Vagina (tissue), 2 donors: ENCODE results near the gene MTMR8. TPM values are rescaled to one million over a fixed set of nuclear protein-coding genes. Genes with fewer than 3 reads are reported as not detected.

ENCODE experiments used
- DNase-seq, 2 donors: peaks; one replicate each; pipeline ENCODE4 v3.0.0-alpha.2; 2017; ENCODE audit errors: extremely low spot score in 2 of 2
- H3K27ac ChIP-seq: fragments of 200-600 bp; sonication (generic); one replicate; pipeline ENCODE4 v1.5.1; 2019
- H3K27me3 ChIP-seq: fragments of 200-600 bp; sonication (generic); one replicate; pipeline ENCODE4 v1.5.1; 2019
- H3K36me3 ChIP-seq, 2 donors: fragments of 200-600 bp; sonication (generic); one replicate each; pipeline ENCODE4 v1.5.1; 2017 to 2019
- H3K4me1 ChIP-seq: fragments of 200-600 bp; sonication (generic); one replicate; pipeline ENCODE4 v1.5.1; 2019
- H3K4me3 ChIP-seq, 2 donors: fragments of 200-600 bp; sonication (generic); 1 replicate in 1 of 2; 2 replicates in 1 of 2; pipeline ENCODE4 v1.5.1; 2016 to 2019
- H3K9me3 ChIP-seq: fragments of 200-600 bp; sonication (generic); one replicate; pipeline ENCODE4 v1.5.1; 2019
- CTCF ChIP-seq, 3 experiments: fragments of 450-650 bp in 2 of 3; fragments of 200-600 bp in 1 of 3; sonication (generic) in 1 of 3; IDR thresholded peaks; one replicate each; pipeline ENCODE4 v1.5.1; 2017 to 2019; ENCODE audit warnings: antibody characterized with exemption in 3 of 3, mild to moderate bottlenecking in 2 of 3, moderate library complexity in 2 of 3
- POLR2A ChIP-seq, 2 donors: fragments of 450-650 bp; IDR thresholded peaks; one replicate each; pipeline ENCODE4 v1.6.1; 2017; ENCODE audit warnings: antibody characterized with exemption in 2 of 2, mild to moderate bottlenecking in 2 of 2, moderate library complexity in 2 of 2
- POLR2AphosphoS5 ChIP-seq, 2 donors: sonication (generic); formaldehyde crosslinking; IDR thresholded peaks; one replicate each; pipeline ENCODE4 v1.9.0; 2017; ENCODE audit warnings: antibody characterized with exemption in 2 of 2, mild to moderate bottlenecking in 2 of 2, low read depth in 1 of 2; ENCODE audit not compliant: insufficient read depth in 1 of 2
- intact Hi-C: fragments of 100-400 bp; cut with DNase I; formaldehyde crosslinking; loops from one replicate; pipeline ENCODE4 v1.15.1; 2023
- total RNA-seq: library from RNA; depleted of rRNA; stranded (reverse); fragments of >200 nt; gene quantifications from one replicate; pipeline ENCODE4 v1.2.3, GENCODE V29; 2016

Gene MTMR8
- total RNA-seq, 1 donor from 2014 or later, result 7.9 TPM

GRCh38 chrX:64352081-64352480 lies 43.2 kb downstream of the MTMR8 start:
- no peaks in the 10 kb centered on the region for H3K36me3 ChIP-seq
- intact Hi-C loops, result no loop called here
- H3K9me3 ChIP-seq, result no peaks in the 10 kb centered on the region
- no peaks in the 10 kb centered on the region for H3K4me1 ChIP-seq
- no peak for DNase-seq
- TF ChIP-seq POLR2A (IDR thresholded peaks at IDR 0.05) (no peak), POLR2AphosphoS5 (IDR thresholded peaks at IDR 0.05; ENCODE audit: insufficient read depth in 1 of 2, low read depth in 1 of 2) (no peak), CTCF (IDR thresholded peaks at IDR 0.05) (no peak)
- H3K27ac ChIP-seq, result no peak overlapping the region
- no peaks in the 10 kb centered on the region for H3K27me3 ChIP-seq
- no peak overlapping the region for H3K4me3 ChIP-seq

GRCh38 chrX:64350521-64350920 lies 44.7 kb downstream of the MTMR8 start:
- Histone ChIP-seq H3K36me3 (no peaks in the 10 kb centered on the region), H3K27me3 (no peaks in the 10 kb centered on the region), H3K4me3 (no peak overlapping the region), H3K4me1 (no peaks in the 10 kb centered on the region), H3K9me3 (no peaks in the 10 kb centered on the region), H3K27ac (no peak overlapping the region)
- TF ChIP-seq POLR2AphosphoS5 (IDR thresholded peaks at IDR 0.05; ENCODE audit: insufficient read depth in 1 of 2, low read depth in 1 of 2) (no peak), CTCF (IDR thresholded peaks at IDR 0.05) (no peak), POLR2A (IDR thresholded peaks at IDR 0.05) (no peak)
- intact Hi-C loops, result no loop called here
- DNase-seq, result no peak

DNA sequence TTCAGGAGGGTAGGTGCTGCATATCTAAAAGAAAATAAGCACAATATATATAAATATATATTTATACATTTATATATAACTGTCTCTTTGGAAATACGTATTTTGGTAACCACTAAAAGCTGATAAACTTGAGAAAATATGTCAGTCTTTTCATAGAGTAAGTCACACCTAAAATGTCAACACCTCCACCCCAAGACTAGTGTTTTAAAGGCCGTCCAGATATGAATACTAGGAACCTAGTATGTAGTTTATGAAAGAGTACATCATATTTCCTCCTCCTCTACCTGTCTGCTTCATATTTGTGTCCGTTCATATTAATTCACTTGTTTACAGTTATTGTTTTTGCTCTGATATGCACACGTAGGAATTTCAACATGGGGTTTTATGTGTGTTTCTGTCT lies 45.2 kb downstream of the MTMR8 start:
- H3K9me3 ChIP-seq, result no peaks in the 10 kb centered on the region
- H3K4me3 ChIP-seq, result no peak overlapping the region
- H3K27me3 ChIP-seq, result no peaks in the 10 kb centered on the region
- no peaks in the 10 kb centered on the region for H3K36me3 ChIP-seq
- intact Hi-C loops, result no loop called here
- no peak for DNase-seq
- no peaks in the 10 kb centered on the region for H3K4me1 ChIP-seq
- TF ChIP-seq CTCF (IDR thresholded peaks at IDR 0.05) (no peak), POLR2A (IDR thresholded peaks at IDR 0.05) (no peak), POLR2AphosphoS5 (IDR thresholded peaks at IDR 0.05; ENCODE audit: insufficient read depth in 1 of 2, low read depth in 1 of 2) (no peak)
- H3K27ac ChIP-seq, result no peak overlapping the region

- intact Hi-C loops, result no loop called here
- no peaks in the 10 kb centered on the region for H3K4me1 ChIP-seq
Measured at GRCh38 chrX:64342811-64343210, 52.4 kb downstream of the MTMR8 start.

GRCh38 chrX:64338296-64338695 lies 57.0 kb downstream of the MTMR8 start:
- H3K9me3 ChIP-seq, result no peaks in the 10 kb centered on the region
- no peaks in the 10 kb centered on the region for H3K27me3 ChIP-seq
- DNase-seq, result no peak
- TF ChIP-seq CTCF (IDR thresholded peaks at IDR 0.05) (no peak), POLR2A (IDR thresholded peaks at IDR 0.05) (no peak), POLR2AphosphoS5 (IDR thresholded peaks at IDR 0.05; ENCODE audit: insufficient read depth in 1 of 2, low read depth in 1 of 2) (no peak)
- H3K4me3 ChIP-seq, result no peak overlapping the region
- intact Hi-C loops, result no loop called here
- no peaks in the 10 kb centered on the region for H3K4me1 ChIP-seq
- H3K27ac ChIP-seq, result no peak overlapping the region
- H3K36me3 ChIP-seq, result no peaks in the 10 kb centered on the region

More at GRCh38 chrX:64342811-64343210, 52.4 kb downstream of the MTMR8 start:
- Histone ChIP-seq H3K4me3 (no peak overlapping the region), H3K27ac (no peak overlapping the region), H3K36me3 (no peaks in the 10 kb centered on the region), H3K27me3 (no peaks in the 10 kb centered on the region), H3K9me3 (no peaks in the 10 kb centered on the region)
- no peak for DNase-seq
- no peak for TF ChIP-seq POLR2AphosphoS5 (IDR thresholded peaks at IDR 0.05; ENCODE audit: insufficient read depth in 1 of 2, low read depth in 1 of 2)
- no peak for TF ChIP-seq POLR2A (IDR thresholded peaks at IDR 0.05)
- TF ChIP-seq CTCF (IDR thresholded peaks at IDR 0.05), result no peak
